GM12891 (cell line): ENCODE results near the gene SPRN.
A peak's percentile ranks its signal among the peaks of the same experiment; 100 is the strongest.
"Not testable (repeated sequence)": the region's sequence is repeated elsewhere in the genome, so short reads cannot be mapped to it uniquely, and the experiment has no call there.

ENCODE experiments used
- DNase-seq: peaks from one replicate; pipeline ENCODE4 v3.0.0; 2011; ENCODE audit warnings: low spot score; ENCODE audit not compliant: insufficient read length
- FAIRE-seq: peaks from 2 replicates; lab custom pipeline; 2011; peaks lifted over from hg19 to GRCh38; lab: Jason Lieb, UNC
- PAX5 ChIP-seq: IDR thresholded peaks from 2 replicates; pipeline ENCODE4 v1.6.1; 2011; ENCODE audit warnings: low read length, moderate library complexity, mild to moderate bottlenecking; ENCODE audit not compliant: insufficient read depth, severe bottlenecking
- POLR2A ChIP-seq: IDR thresholded peaks from 2 replicates; pipeline ENCODE4 v1.6.1; 2011; ENCODE audit warnings: low read depth, low read length, control low read depth
- POLR2AphosphoS5 ChIP-seq: IDR thresholded peaks from 2 replicates; pipeline ENCODE4 v1.6.1; 2011; ENCODE audit warnings: low read depth, low read length, control low read depth
- POU2F2 ChIP-seq: IDR thresholded peaks from 2 replicates; pipeline ENCODE4 v1.6.1; 2011; ENCODE audit warnings: low read depth, mild to moderate bottlenecking, control low read depth, low read length, moderate library complexity
- SPI1 ChIP-seq: IDR thresholded peaks from 2 replicates; pipeline ENCODE4 v1.6.1; 2011; ENCODE audit warnings: low read depth, low read length, control low read depth
- TAF1 ChIP-seq: IDR thresholded peaks from 2 replicates; pipeline ENCODE4 v1.6.1; 2011; ENCODE audit warnings: low read depth, low read length, control low read depth

SPRN gene

DNA sequence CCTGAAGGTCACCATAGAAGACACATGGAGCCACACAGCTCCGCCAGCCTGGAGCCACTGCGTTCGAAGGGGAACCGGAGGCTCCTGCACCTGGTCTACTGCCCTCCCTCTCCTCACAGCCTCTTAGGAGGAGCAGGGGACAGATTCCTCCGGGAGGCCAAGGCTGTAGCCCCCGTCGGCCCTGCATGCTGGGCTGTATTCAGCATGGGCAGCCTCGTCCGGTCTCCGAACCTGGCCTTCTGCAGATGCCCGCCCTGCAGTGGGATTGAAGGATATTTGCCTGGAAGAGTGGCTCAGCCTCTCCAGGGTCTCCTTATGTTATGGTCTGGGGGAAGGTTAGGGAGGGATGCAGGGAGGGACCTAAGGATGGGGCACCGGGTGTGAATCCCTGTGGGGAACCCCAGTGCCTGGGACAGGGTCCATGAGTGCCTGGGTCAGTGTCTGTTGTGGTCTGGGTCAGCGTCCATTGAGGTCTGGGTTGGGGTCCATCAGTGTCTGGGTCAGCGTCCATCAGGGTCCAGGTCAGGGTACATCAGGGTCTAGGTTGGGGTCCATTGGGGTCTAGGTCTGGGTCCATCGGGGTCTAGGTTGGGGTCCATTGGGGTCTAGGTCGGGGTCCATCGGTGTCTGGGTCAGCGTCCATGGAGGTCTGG is 16.3 kb upstream of the SPRN start:
- DNase-seq = no peak
- FAIRE-seq = no peak
- TF ChIP-seq SPI1 (no peak), PAX5 (no peak), POLR2A (no peak), POU2F2 (no peak), POLR2AphosphoS5 (no peak), TAF1 (no peak)

DNA sequence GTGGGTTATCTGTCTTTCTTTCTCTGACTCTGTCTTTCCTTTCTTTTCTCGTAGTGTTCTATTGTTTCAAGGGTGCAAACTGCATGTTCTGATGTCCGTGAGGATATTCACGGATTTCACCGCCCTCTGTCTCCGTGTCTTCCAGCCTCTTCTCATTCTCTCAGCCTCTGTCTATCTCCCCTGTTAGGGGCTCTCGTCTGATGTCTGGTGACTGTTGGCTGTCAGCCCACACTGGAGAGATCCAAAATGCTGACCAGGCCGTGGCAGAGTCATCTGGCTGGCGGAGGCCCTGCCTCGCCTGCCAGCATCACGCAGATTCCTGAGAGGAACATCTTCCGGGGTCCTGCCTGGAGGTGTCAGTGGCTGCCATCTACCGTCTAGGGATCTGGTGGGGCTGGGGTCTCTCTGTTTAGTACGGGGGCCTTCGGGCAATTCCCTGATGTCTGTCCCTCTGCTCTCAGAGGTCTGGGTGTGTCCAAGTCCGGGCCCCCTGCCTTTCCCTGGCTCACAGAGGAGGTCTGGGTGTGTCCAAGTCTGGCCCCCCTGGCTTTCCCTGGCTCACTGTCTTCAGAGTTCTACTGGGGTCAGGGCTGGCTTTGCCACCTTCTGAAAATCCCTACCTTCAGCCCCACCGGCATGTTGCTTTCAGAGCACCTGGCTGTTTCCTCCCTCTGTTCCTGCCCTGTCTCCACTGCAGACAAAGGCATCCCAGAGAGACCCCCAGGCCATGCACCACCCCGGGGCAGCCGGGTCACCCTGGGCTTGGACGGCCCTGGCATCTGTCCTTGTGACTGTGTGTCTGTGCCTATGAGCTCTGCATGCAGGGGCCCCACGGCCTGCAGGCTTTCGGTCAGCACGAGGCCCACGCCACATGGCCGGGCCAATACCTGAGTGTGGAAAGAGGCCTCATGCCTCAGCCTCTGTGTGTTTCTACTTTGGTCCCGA is 15.4 kb upstream of the SPRN start:
- FAIRE-seq (no peak), DNase-seq (no peak)
- TF ChIP-seq TAF1 (no peak), POLR2A (no peak), PAX5 (no peak), POLR2AphosphoS5 (no peak), POU2F2 (no peak), SPI1 (no peak)

DNA sequence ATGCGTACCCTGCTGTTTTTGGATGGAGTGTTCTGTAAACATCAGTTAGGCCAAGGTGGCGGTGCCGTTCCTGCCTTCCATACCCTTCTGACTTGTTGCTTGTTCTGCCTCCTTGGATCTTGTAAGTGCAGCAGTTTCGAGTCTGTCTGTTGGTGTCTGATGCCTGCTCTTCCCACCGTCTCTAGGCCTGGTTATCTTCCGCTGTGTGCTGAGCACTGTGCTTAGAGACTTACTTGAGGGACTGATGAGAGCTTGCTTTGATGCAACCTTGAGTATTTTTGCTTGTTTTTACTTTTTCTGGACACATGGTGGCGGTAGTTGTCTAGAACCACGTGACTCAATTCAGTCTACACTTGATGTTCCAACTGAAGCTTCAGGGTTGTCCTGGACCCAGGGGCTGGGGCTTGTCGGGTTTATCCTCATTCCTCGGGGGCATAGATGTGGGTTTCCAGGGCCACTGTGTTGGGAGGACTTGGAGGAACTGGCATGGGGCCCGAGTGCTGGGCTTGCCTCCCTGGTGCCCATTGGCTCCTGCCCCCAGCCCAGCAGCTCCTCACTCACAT is 14.4 kb upstream of the SPRN start:
- no peak for TF ChIP-seq POLR2A
- TF ChIP-seq POLR2AphosphoS5 = no peak
- FAIRE-seq (peak; percentile 85), DNase-seq (peak; percentile 50)

DNA sequence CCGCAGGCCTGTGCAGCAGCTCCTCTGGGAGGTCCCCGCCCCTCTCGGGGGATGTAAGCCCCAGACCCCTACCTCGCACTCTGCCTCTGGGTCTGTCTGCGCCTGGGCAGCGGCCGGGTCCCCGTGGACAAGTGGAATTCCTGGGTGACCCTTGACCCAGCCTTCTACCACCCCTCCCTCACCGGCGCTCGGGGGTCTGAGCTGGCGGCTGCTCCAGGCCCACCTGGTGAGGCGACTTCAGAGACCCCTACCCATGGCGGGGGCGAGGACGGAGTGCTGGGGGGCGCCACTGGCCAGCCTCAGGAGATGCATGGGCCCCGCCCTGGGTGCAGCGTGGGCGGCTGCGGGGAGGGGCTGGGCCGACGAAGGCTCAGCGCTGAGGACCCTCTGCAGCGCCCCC is 8.4 kb upstream of the SPRN start:
- FAIRE-seq, DNase-seq: not testable (repeated sequence)

DNA sequence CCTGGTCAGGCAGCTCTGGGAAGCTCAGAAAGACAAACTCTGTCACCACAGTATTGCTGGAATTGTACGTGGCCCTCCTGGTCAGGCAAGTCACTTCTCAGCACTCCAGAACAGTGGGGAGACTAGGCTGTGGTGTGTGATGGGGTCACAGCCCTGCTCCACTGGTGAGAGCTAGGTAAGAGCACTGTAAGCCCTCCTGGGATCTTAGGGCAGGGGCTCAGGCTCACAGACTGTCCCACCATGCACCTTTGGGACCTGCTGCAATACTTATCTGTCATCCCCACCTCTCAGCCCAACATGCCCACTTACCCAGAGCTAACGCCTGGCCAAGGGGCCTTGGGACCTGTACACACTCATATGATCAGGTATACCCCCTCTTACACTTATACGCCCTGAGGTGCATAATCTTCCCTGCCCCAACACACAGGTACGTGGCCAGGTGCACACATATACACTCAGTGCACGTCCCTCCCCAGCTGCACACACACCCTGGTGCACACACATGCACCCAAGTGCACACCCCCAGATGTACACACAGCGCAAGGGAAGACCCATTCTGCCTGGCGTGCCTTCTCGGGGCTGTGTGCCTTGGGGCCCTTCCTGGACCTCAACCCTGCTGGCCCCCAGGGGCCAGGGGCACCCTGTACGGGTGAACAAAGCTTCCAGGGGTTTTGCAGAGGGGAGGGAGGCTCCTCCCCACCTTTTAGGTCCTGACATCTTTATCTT is 7.6 kb upstream of the SPRN start:
- peak; percentile 58 for FAIRE-seq
- not testable (repeated sequence) for DNase-seq

DNA sequence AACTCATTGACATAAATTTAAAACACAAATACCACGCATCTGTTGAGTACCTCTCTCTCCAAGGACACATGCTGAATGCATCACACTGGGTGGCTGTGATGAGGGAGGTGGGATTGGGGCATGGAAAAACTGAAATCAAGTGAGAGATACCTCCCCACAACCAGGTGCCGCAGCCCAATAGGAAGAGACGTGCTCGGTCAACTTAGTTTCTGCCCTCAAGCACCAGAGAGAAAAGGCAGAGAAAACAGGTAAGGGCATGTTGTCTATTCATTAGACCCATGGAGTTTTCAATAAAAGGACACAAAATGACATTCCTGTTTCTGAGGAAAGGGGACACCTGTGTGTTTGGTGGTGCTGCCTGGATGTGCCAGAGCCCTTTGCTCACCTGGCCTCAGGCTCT is 5.1 kb upstream of the SPRN start:
- not testable (repeated sequence) for FAIRE-seq, DNase-seq

DNA sequence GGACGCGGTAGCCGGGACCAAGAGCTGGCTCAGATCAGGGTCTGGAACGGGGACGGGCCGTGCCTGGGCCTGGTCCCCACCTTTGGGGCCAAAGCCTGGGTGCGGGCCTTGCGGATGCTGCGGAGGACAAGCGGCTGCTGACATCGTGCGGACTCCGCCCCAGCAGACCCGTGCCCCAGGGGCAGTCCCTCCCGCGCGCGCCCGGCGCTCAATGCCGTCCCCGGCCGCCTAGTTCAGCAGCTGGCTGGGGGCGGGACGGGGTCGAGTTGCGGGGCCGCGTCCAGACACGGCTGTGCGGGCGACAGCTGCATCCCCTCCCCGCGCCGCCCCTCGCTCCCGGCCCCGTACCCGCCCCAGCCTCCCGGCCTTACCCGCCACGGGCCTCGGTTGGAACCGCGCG is 323 bp downstream of the SPRN start:
- DNase-seq = not testable (repeated sequence)
- peak; percentile 72 for FAIRE-seq

DNA sequence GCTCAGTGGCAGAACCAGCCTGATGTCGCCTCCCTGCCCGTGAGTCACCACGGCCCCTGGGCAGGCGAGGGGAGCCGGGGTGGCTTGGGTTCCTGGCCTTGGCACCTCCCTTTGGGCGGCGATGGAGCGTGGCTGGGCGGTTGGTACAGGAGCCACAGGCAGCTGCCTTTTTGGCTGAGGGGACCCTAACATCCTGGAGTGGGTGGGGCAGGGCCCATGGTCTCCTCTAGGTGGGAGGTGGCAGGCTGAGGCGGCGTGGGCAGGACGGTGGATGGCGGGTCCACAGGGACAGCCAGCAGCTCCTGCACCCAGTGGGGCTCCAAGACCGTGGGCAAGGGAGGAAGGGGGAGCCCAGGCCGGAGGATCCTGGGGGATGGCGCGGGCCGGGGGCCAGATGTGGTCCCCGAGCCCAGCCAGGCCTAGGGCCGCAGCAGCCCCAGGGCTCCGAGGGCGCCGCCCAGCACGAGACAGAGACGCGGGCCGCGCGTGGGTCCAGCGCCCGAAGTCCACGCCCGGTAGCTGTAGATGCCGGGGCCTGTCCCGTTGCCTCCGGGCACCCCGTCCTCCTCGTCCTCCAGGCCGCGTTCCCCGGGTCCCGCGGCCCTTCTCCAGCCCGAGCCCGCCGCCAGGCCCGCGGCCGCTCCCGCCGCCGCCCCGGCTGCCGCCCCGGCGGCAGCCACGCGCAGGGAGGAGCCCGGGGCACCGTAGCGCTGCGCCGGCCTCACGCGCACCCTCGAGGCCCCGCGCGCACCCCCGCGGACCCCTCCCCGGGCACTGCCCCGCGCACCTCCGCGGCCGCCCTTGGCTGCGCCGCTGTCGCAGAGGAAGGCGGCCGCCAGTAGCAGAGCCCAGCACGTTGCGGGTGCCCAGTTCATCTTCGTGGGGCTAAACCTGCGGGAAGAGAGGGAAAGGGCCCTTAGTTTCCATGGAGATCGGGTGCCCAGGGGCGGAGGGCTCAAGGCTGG is 1.3 kb downstream of the SPRN start:
- no peak for DNase-seq
- TF ChIP-seq TAF1 (no peak), POLR2A (no peak)
- FAIRE-seq = no peak

DNA sequence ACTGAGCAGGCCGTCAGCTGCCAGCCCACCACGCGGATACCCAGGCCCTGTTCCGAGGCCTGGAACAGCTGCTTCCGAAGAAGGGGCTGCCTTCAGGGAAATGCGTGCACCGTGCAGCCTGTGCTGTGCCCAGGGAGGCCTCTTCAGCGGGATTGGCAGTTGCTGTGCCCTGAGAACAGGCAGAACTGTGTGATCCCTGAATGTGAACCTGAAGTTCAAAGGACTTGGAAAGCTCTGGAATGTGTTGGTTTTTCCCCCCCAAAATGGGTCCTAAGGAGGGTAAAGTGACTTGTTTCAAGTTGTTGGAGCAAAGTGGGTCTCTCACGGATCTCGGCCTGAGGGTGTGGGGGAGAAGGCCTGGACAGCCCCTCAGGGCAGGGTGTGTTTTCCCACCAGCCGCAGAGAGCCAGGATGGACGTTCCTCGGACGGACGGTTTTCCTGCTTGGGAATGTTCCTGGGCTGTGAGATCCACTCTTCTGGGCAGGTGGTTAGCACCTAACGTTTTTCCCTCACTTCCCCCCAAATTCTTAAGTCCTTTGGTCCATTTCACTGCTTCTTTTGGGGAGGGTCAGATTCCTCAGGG is 2.1 kb downstream of the SPRN start:
- TF ChIP-seq PAX5 (no peak), POLR2A (no peak), SPI1 (no peak), TAF1 (no peak), POU2F2 (no peak), POLR2AphosphoS5 (no peak)
- DNase-seq (no peak), FAIRE-seq (no peak)
